PC-9 (cell line): Measurements from ENCODE around the gene RASGEF1C.

Source experiments
- EZH2 ChIP-seq: fragments of 200-600 bp; sonication (generic); IDR thresholded peaks from 2 replicates; pipeline ENCODE4 v1.8.0; 2017; ENCODE audit warnings: antibody characterized with exemption, low read depth
- TF ChIP-seq, protein P1 (sequence below): fragments of 200-600 bp; sonication (generic); conservative IDR thresholded peaks from 2 replicates; pipeline ENCODE4 v1.6.1; 2017; ENCODE audit warnings: mixed run types, antibody characterized with exemption, mild to moderate bottlenecking, moderate library complexity

GRCh38 chr5:180118391-180118791, 90.6 kb downstream of the RASGEF1C start:
- TF ChIP-seq, protein P1, sequence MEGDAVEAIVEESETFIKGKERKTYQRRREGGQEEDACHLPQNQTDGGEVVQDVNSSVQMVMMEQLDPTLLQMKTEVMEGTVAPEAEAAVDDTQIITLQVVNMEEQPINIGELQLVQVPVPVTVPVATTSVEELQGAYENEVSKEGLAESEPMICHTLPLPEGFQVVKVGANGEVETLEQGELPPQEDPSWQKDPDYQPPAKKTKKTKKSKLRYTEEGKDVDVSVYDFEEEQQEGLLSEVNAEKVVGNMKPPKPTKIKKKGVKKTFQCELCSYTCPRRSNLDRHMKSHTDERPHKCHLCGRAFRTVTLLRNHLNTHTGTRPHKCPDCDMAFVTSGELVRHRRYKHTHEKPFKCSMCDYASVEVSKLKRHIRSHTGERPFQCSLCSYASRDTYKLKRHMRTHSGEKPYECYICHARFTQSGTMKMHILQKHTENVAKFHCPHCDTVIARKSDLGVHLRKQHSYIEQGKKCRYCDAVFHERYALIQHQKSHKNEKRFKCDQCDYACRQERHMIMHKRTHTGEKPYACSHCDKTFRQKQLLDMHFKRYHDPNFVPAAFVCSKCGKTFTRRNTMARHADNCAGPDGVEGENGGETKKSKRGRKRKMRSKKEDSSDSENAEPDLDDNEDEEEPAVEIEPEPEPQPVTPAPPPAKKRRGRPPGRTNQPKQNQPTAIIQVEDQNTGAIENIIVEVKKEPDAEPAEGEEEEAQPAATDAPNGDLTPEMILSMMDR, result no peak
- TF ChIP-seq EZH2, result no peak
